PC-9 (cell line): ENCODE measurements around the gene MTMR3.

Experiments used
- CTCF ChIP-seq: fragments of 200-600 bp; sonication (generic); conservative IDR thresholded peaks from 2 replicates; pipeline ENCODE4 v1.6.1; 2017; ENCODE audit warnings: mixed run types, antibody characterized with exemption, mild to moderate bottlenecking, moderate library complexity
- EZH2 ChIP-seq: fragments of 200-600 bp; sonication (generic); IDR thresholded peaks from 2 replicates; pipeline ENCODE4 v1.8.0; 2017; ENCODE audit warnings: antibody characterized with exemption, low read depth

GRCh38 chr22:30056015-30056414 is 173.0 kb downstream of the MTMR3 start:
- TF ChIP-seq CTCF (no peak), EZH2 (no peak)
